GM15510 (cell line): Measurements from ENCODE around the gene AHNAK2.

Source experiments
- POLR2A ChIP-seq: IDR thresholded peaks from 3 replicates; pipeline ENCODE4 v1.6.1; 2011; ENCODE audit warnings: borderline replicate concordance; ENCODE audit not compliant: insufficient read length; ENCODE audit errors: extremely low read depth

Gene AHNAK2

GRCh38 chr14:104893435-104894207 lies 84.6 kb downstream of the AHNAK2 start:
- no peak for TF ChIP-seq POLR2A

- no peak for TF ChIP-seq POLR2A
Measured at GRCh38 chr14:104892531-104893434, 85.4 kb downstream of the AHNAK2 start.

- TF ChIP-seq POLR2A = no peak
Measured at GRCh38 chr14:104891664-104892530, 86.3 kb downstream of the AHNAK2 start.

- no peak for TF ChIP-seq POLR2A
Measured at GRCh38 chr14:104891121-104891551, 87.0 kb downstream of the AHNAK2 start.

- TF ChIP-seq POLR2A = no peak
Measured at GRCh38 chr14:104889375-104889757, 88.8 kb downstream of the AHNAK2 start.

- no peak for TF ChIP-seq POLR2A
Measured at GRCh38 chr14:104888489-104889374, 89.4 kb downstream of the AHNAK2 start.

GRCh38 chr14:104887623-104888488 lies 90.3 kb downstream of the AHNAK2 start:
- TF ChIP-seq POLR2A = no peak
